ENCODE data around the gene L3MBTL4.

Gene L3MBTL4

DNA sequence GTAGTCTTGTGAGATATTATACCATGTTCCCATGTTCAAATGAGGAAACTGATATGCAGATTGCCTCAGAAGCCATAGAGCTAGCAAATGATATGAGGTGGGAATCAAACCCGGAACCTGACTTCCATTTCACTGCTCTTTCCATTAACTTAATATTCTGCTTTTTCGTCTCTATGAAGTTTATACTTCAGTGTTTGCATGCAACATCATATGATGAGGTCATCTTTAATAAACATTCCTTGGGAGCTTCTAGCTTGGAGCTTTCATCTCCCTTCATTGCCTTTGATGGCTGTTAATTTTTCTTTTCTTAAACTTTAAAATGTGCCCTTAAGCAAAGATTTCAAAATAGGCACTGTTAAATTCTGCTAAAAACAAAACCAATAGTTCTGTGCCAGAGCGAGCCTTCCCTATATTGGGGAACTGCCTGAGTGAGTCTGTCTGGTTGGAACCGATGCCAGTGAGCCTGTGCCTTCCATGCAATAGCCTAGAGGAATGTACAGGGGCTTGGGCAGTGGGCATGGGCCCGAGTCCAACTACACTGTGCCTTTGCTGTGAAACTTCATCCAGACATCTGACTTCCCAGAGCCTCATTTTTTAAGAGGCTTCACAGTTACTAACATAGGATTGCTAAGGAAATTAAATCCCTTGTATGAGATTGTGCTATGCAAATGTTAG, 428.3 kb downstream of the L3MBTL4 start:
- TF ChIP-seq, protein P1, sequence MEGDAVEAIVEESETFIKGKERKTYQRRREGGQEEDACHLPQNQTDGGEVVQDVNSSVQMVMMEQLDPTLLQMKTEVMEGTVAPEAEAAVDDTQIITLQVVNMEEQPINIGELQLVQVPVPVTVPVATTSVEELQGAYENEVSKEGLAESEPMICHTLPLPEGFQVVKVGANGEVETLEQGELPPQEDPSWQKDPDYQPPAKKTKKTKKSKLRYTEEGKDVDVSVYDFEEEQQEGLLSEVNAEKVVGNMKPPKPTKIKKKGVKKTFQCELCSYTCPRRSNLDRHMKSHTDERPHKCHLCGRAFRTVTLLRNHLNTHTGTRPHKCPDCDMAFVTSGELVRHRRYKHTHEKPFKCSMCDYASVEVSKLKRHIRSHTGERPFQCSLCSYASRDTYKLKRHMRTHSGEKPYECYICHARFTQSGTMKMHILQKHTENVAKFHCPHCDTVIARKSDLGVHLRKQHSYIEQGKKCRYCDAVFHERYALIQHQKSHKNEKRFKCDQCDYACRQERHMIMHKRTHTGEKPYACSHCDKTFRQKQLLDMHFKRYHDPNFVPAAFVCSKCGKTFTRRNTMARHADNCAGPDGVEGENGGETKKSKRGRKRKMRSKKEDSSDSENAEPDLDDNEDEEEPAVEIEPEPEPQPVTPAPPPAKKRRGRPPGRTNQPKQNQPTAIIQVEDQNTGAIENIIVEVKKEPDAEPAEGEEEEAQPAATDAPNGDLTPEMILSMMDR (IDR thresholded peaks at IDR 0.05; ENCODE audit: extremely low read depth, missing control alignments), result no peak
- DNase-seq (ENCODE audit: low spot score), result no peak

DNA sequence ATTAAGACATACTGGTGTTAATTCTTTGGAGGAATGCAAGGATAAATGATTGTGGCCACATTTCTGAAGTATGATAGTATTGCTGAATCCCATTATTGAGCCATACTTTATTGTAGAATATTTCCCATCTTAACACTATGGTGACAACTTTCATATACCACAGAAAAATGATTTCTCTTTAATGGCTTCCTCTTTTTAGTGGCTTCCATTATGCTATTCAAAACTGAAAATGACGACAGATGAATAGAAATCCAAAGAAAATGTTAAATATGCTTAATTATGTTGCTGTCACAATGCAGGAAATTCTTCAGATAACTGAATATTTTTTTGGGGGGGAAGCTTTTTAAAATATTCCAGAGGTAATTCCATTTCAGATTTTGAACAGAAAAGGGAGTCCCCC, 430.5 kb downstream of the L3MBTL4 start:
- DNase-seq (ENCODE audit: low spot score), result no peak

DNA sequence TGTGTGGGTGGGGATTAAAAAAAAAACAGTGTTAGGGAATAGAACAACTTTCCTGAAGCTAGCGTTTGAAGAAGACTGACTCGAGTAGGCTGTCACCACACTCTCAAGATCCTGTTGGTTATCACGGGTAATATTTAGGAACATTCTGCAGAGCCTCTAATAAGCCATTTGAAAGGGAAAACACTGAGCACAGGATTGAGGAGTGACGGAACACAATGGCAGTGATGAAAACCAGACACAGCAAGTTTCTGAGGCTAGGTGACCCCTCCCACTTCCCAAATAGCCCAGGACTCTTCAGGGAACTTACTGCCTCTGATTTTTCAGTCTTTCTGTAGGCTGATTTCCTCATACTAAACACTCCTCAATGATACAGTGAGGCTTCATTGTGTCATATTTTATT, 431.2 kb downstream of the L3MBTL4 start:
- DNase-seq (ENCODE audit: low spot score), result no peak
- TF ChIP-seq, protein P1 (IDR thresholded peaks at IDR 0.05; ENCODE audit: extremely low read depth, missing control alignments), result no peak

More for the DNA sequence above, 430.5 kb downstream of the L3MBTL4 start:
- TF ChIP-seq, protein P1 (IDR thresholded peaks at IDR 0.05; ENCODE audit: extremely low read depth, missing control alignments), result no peak

DNA sequence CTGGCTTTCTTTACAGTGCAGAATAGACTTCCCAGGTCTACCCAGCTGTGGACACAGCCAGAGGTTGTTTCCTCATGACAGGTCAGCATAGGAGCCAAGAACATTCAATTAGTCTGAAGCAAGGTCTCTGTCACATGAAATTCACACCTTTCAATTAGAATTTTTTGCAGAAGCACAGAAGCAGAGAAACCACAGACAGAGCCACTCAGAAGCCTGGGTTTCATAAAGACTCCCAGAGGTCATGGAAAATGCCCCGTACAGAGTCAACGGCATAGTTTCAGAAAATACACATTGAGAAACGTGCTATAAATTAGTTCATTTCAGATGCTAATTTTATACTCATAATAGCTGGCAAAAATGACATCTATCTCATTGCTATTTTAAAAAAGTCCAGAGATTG, 432.4 kb downstream of the L3MBTL4 start:
- no peak for DNase-seq (ENCODE audit: low spot score)
- TF ChIP-seq, protein P1 (IDR thresholded peaks at IDR 0.05; ENCODE audit: extremely low read depth, missing control alignments), result no peak

DNA sequence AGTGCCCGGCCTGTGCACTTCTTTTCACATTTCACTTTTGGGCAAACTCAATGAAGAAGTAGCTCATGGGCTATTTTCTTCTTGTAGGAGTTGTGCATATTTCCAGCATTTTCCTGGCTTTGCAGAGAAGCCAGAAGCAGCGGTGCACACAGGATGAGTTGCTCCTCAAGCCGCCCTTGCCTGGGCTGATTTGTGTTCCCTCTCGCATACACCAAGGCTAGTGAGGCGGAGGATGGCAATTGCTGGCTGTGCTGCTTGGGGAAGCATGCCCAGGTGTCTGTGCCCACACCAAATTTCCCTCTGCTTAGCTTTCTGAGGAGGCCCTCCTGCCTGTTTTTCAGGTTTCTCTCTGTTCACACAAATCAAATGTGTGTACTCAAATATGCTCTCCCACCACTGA, 434.0 kb downstream of the L3MBTL4 start:
- TF ChIP-seq, protein P1 (IDR thresholded peaks at IDR 0.05; ENCODE audit: extremely low read depth, missing control alignments), result no peak
- no peak for DNase-seq (ENCODE audit: low spot score)

DNA sequence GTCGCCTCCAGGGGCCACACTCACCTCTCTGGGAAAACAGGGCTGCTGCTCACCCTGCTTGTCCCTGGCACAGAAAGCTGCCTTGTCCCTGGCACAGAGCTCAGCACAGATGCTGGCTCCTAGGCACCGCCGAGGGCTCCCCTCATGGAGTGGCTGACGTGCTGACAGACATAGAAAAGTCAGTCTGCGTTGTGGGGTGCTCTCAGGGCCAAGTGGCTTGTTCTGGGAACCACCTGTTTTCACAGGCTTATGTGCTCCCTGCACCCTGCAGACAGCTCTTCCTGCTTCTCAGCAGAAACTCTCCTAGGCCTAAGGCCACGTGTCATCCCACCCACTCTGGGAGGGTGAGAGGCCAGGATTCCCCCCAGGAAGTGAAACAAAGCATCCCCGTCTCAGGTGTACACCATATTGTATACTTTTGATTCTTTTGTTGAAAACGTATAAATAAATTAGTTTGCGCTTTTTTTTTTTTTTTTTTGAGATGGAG, 434.7 kb downstream of the L3MBTL4 start:
- TF ChIP-seq, protein P1 (IDR thresholded peaks at IDR 0.05; ENCODE audit: extremely low read depth, missing control alignments), result no peak
- DNase-seq (ENCODE audit: low spot score), result peak; percentile 57

DNA sequence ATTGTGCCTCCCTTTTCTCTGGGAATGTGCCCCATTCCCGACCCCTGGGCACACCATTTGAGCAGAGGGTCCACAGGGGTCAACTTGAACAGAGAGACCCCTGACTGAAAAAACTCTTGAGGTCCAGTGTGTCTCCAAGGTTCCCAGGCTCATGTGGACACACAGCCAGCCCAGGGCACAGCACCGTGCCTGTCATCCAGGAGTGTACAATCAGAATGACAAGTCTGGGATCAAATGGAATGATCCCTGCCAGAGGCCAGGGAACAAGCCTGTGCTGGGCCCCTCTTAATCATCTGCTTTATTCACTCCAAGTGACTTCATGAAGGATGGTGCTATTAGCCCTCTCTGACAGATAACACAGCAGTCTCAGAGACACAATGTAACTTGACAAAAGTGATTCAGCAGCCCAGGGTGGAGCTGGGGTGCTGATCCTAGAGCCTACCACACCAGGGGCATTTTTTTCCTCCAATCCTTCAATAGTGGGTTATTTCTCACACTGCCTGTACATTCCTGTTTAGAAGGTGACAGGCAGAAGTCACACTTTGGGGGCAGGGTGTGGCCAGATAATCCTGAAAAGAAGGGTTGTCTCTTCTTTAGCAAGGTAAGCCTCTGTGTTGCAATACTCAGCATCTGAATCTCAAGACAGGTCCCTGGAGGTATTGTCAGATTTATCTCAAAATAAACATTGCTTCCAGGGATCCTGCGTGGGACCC, 435.4 kb downstream of the L3MBTL4 start:
- TF ChIP-seq, protein P1 (IDR thresholded peaks at IDR 0.05; ENCODE audit: extremely low read depth, missing control alignments), result no peak
- no peak for DNase-seq (ENCODE audit: low spot score)

All from GM20000 (cell line).